Neuronal stem cell (in vitro differentiated cells): ENCODE measurements around the gene CYLD.

Experiments
- DNase-seq: peaks from one replicate; pipeline ENCODE4 v3.0.0-alpha.2; 2013; ENCODE audit warnings: low spot score
- H2AFZ ChIP-seq: one replicate; pipeline ENCODE4 v1.6.1; 2013; ENCODE audit warnings: mild to moderate bottlenecking, low read length, inconsistent platforms
- H2AK5ac ChIP-seq: 2 replicates; pipeline ENCODE4 v1.6.1; 2013; ENCODE audit warnings: low read depth, mild to moderate bottlenecking, inconsistent platforms, low read length, moderate library complexity, mixed read lengths
- H2BK120ac ChIP-seq: 2 replicates; pipeline ENCODE4 v1.6.1; 2013; ENCODE audit warnings: low read depth, mild to moderate bottlenecking, inconsistent platforms, low read length, moderate library complexity, mixed read lengths
- H2BK12ac ChIP-seq: one replicate; pipeline ENCODE4 v1.6.1; 2013; ENCODE audit warnings: low read length, inconsistent platforms
- H2BK15ac ChIP-seq: 2 replicates; pipeline ENCODE4 v1.6.1; 2013; ENCODE audit warnings: mild to moderate bottlenecking, low read length, inconsistent platforms, mixed read lengths
- H2BK5ac ChIP-seq: one replicate; pipeline ENCODE4 v1.6.1; 2013; ENCODE audit warnings: inconsistent platforms, mild to moderate bottlenecking, low read length, moderate library complexity
- H3K14ac ChIP-seq: one replicate; pipeline ENCODE4 v1.6.1; 2013; ENCODE audit warnings: low read length, inconsistent platforms
- H3K18ac ChIP-seq: 2 replicates; pipeline ENCODE4 v1.6.1; 2013; ENCODE audit warnings: low read length, inconsistent platforms
- H3K23ac ChIP-seq: 2 replicates; pipeline ENCODE4 v1.6.1; 2013; ENCODE audit warnings: low read depth, mild to moderate bottlenecking, mixed read lengths, low read length, inconsistent platforms; ENCODE audit not compliant: poor library complexity
- H3K27ac ChIP-seq: replicated peaks from 3 replicates; pipeline ENCODE4 v1.5.1; 2013; ENCODE audit warnings: low read length, inconsistent platforms
- H3K27me3 ChIP-seq, 3 experiments: 2 replicates each; pipeline ENCODE4 v1.6.1; 2013; ENCODE audit warnings: low read length in 3 of 3, mild to moderate bottlenecking in 2 of 3, inconsistent platforms in 1 of 3, low read depth in 1 of 3, mixed read lengths in 1 of 3, moderate library complexity in 1 of 3; ENCODE audit not compliant: control insufficient read depth in 3 of 3, insufficient read depth in 3 of 3
- H3K36me3 ChIP-seq, 2 donors: replicated peaks in 1 of 2; 2 replicates each; pipeline ENCODE4 v1.6.1; 2013; ENCODE audit warnings: low read length in 2 of 2; ENCODE audit not compliant: control insufficient read depth in 2 of 2, insufficient read depth in 2 of 2
- H3K4ac ChIP-seq: 2 replicates; pipeline ENCODE4 v1.6.1; 2013; ENCODE audit warnings: inconsistent platforms, mild to moderate bottlenecking, low read length, moderate library complexity
- H3K4me1 ChIP-seq, 2 donors: 1 replicate in 1 of 2; 2 replicates in 1 of 2; pipeline ENCODE4 v1.6.1; 2013; ENCODE audit warnings: low read length in 2 of 2, low read depth in 1 of 2; ENCODE audit not compliant: control insufficient read depth in 2 of 2, insufficient read depth in 1 of 2
- H3K4me2 ChIP-seq: one replicate; pipeline ENCODE4 v1.6.1; 2013; ENCODE audit warnings: mild to moderate bottlenecking, low read length, inconsistent platforms; ENCODE audit not compliant: insufficient read depth, poor library complexity, severe bottlenecking
- H3K4me3 ChIP-seq, 2 donors: 2 replicates each; pipeline ENCODE4 v1.5.1; 2013; ENCODE audit warnings: low read length in 2 of 2, mild to moderate bottlenecking in 2 of 2, inconsistent platforms in 1 of 2, moderate library complexity in 1 of 2
- H3K79me1 ChIP-seq: one replicate; pipeline ENCODE4 v1.6.1; 2013; ENCODE audit warnings: low read depth, mild to moderate bottlenecking, inconsistent platforms, low read length, moderate library complexity
- H3K9ac ChIP-seq: one replicate; pipeline ENCODE4 v1.6.1; 2013; ENCODE audit warnings: mild to moderate bottlenecking, low read depth, low read length, inconsistent platforms; ENCODE audit not compliant: poor library complexity
- H3K9me3 ChIP-seq, 2 donors: replicated peaks in 1 of 2; 2 replicates each; pipeline versions ENCODE3 to v1.6.1; 2013; ENCODE audit warnings: low read length in 2 of 2, mild to moderate bottlenecking in 2 of 2, inconsistent platforms in 1 of 2, low read depth in 1 of 2, mixed read lengths in 1 of 2, moderate library complexity in 1 of 2; ENCODE audit not compliant: control insufficient read depth in 2 of 2, insufficient read depth in 1 of 2
- H4K8ac ChIP-seq: one replicate; pipeline ENCODE4 v1.6.1; 2013; ENCODE audit warnings: low read depth, mild to moderate bottlenecking, inconsistent platforms, low read length, moderate library complexity
- H4K91ac ChIP-seq: one replicate; pipeline ENCODE4 v1.6.1; 2013; ENCODE audit warnings: low read length, low read depth, mild to moderate bottlenecking, inconsistent platforms; ENCODE audit not compliant: poor library complexity
- WGBS, 2 donors: extraction: QIAGEN DNeasy Blood & Tissue Kit; methylation state at CpG; one replicate each; pipeline ENCODE4 v1.1.7; 2013; ENCODE audit warnings: missing lambda C conversion rate in 2 of 2, mixed read lengths in 1 of 2; ENCODE audit not compliant: insufficient read length in 2 of 2, insufficient replicate concordance in 1 of 2; ENCODE audit errors: extremely low coverage in 2 of 2; 5-methylcytosine and 5-hydroxymethylcytosine counted together

Gene CYLD

DNA sequence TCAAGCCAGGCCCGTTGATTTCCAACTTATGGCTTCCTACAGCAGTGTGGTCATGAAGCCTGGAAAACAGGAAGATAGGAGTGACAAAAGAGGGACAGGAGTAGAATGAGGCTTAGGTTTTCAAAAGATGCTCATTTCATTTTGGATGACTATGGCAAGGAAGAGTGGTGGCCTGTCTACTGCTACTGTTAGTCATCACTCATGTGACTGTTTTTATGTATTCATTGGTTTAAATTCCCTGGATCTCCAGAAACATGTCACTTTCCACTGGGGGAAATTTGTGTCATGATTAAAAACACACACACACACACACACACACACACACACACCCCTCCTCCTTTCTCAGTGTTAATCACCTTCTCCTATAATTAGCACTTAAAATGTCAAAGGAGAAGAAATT is 1.1 kb upstream of the CYLD start:
- Histone ChIP-seq H3K79me1 (no peaks in the 10 kb centered on the region), H3K18ac (no peak overlapping the region), H4K91ac (no peak overlapping the region), H2BK5ac (no peak overlapping the region), H3K14ac (no peak overlapping the region), H2AFZ (no peak overlapping the region), H2AK5ac (no peak overlapping the region), H3K9ac (no peak overlapping the region), H3K4me2 (no peak overlapping the region), H2BK12ac (no peak overlapping the region), H3K36me3 (peaks cover 0 to 4% of the 10 kb centered on the region in 2 donors), H3K9me3 (no peaks in the 10 kb centered on the region), H2BK15ac (no peak overlapping the region), H3K4me3 (no peak overlapping the region), H3K27ac (no peak overlapping the region), H3K4me1 (peaks cover 3 to 4% of the 10 kb centered on the region in 2 donors), H4K8ac (no peak overlapping the region), H3K27me3 (peaks cover 0 to 28% (median 0%) of the 10 kb centered on the region in 3 experiments), H3K23ac (no peak overlapping the region), H3K4ac (no peak overlapping the region), H2BK120ac (no peak overlapping the region)
- no peak for DNase-seq
- no CpG with 5 or more reads among the region's 1 CpG for WGBS, 2 donors

GRCh38 chr16:50741225-50741780 is 583 bp upstream of the CYLD start:
- Histone ChIP-seq H2AK5ac (no peak overlapping the region), H4K91ac (no peak overlapping the region), H3K23ac (no peak overlapping the region), H3K79me1 (no peaks in the 10 kb centered on the region), H3K14ac (no peak overlapping the region), H2BK5ac (no peak overlapping the region), H4K8ac (no peak overlapping the region), H2BK120ac (no peak overlapping the region), H3K27ac (no peak overlapping the region), H2AFZ (peak overlapping the region; percentile 80), H3K27me3 (peaks cover 0 to 23% (median 0%) of the 10 kb centered on the region in 3 experiments), H3K9ac (no peak overlapping the region), H2BK12ac (no peak overlapping the region), H3K4me3 (peak overlapping the region; percentile 31 to 43), H3K9me3 (no peaks in the 10 kb centered on the region), H3K36me3 (peaks cover 0 to 5% of the 10 kb centered on the region in 2 donors), H2BK15ac (no peak overlapping the region), H3K4me1 (peaks cover 3 to 4% of the 10 kb centered on the region in 2 donors), H3K4ac (no peak overlapping the region), H3K4me2 (peak overlapping the region; percentile 63), H3K18ac (no peak overlapping the region)
- no CpG with 5 or more reads among the region's 21 CpGs for WGBS, 2 donors
- DNase-seq = no peak

DNA sequence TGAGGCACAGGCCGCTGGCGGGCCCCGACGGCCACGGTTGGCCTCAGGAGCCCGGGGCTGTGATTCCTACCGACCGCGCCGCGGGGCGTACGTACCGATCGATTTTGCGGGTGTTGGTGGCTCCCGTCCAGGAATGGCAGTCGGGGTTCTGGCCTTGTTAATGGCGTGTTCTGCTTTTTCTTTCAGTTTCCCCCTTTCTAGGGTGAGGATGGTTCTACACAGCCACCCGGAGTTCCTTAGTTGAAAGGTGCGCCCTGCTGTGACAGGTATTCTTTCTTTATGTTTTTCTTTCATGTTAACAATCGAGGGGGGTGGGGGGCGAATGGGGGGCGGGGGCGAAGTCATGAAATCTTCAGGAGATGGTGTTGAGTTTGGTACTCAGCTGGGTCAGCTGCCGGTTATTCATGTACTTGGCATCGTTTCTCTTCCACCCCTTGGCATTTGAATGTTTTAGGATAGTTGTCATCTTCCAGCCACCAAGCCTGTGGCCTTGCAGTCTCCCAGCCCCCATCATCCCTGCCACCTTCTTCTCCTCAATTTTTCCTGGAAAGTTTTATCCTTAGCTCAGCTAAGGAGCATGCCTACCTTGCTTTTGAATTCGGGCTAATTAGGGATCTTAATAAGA is 802 bp downstream of the CYLD start:
- no peak overlapping the region for H4K8ac ChIP-seq
- no peak overlapping the region for H2BK5ac ChIP-seq
- WGBS, 2 donors = no CpG with 5 or more reads among the region's 28 CpGs
- H3K4me1 ChIP-seq = peaks cover 3 to 8% of the 10 kb centered on the region in 2 donors
- no peaks in the 10 kb centered on the region for H3K79me1 ChIP-seq
- no peak for DNase-seq
- peaks cover 0 to 5% of the 10 kb centered on the region in 2 donors for H3K36me3 ChIP-seq
- H4K91ac ChIP-seq = no peak overlapping the region
- H2BK15ac ChIP-seq = no peak overlapping the region
- no peaks in the 10 kb centered on the region for H3K9me3 ChIP-seq
- no peak overlapping the region for H3K27ac ChIP-seq
- H3K14ac ChIP-seq = no peak overlapping the region
- H3K4ac ChIP-seq = no peak overlapping the region
- peak overlapping the region; percentile 7 for H3K9ac ChIP-seq
- H2BK12ac ChIP-seq = no peak overlapping the region
- peak overlapping the region; percentile 29 for H3K18ac ChIP-seq
- no peak overlapping the region for H2AK5ac ChIP-seq
- H3K4me3 ChIP-seq = peak overlapping the region; percentile 62 to 88
- peak overlapping the region; percentile 72 for H3K4me2 ChIP-seq
- peaks cover 0 to 12% (median 0%) of the 10 kb centered on the region in 3 experiments for H3K27me3 ChIP-seq
- no peak overlapping the region for H3K23ac ChIP-seq
- H2AFZ ChIP-seq = peak overlapping the region; percentile 90
- H2BK120ac ChIP-seq = no peak overlapping the region

DNA sequence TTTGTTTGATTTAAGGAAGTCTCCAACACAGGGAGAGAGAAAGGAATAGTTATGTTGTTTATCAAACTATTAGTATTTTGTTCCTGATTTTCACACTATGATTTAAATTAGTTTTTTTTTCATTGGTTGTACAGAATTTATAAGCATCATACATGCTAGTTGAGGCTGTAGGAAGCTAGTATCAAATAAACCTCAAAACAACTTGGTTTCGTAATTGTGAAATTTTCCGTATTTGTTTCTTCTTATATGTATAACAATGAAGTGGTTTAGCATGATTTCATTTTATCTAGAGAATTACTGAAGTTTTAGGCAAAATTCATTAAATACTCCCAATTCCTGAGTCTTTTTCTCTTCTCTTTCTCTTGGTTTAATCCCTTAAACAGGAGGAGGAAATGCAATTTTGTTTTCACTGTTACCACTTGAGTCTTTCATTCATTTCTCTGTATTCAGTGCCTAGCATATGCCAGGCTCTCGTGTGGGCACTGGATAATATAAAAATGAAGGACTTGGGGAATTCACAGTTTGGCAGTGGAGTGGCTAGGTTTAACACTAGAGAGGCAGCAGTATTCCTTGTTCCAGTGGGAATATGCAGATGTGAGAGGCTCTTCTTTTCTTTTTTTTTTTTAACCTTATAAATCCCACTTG is 1.8 kb downstream of the CYLD start:
- Histone ChIP-seq H2AFZ (no peak overlapping the region), H3K36me3 (peaks cover 0 to 5% of the 10 kb centered on the region in 2 donors), H2BK15ac (no peak overlapping the region), H3K4me3 (no peak overlapping the region), H3K14ac (no peak overlapping the region), H3K27ac (no peak overlapping the region), H4K8ac (no peak overlapping the region), H3K4ac (no peak overlapping the region), H3K9me3 (no peaks in the 10 kb centered on the region), H3K23ac (no peak overlapping the region), H2BK5ac (no peak overlapping the region), H2AK5ac (no peak overlapping the region), H3K18ac (no peak overlapping the region), H3K9ac (no peak overlapping the region), H3K27me3 (peaks cover 0 to 6% (median 0%) of the 10 kb centered on the region in 3 experiments), H3K79me1 (no peaks in the 10 kb centered on the region), H2BK120ac (no peak overlapping the region), H4K91ac (no peak overlapping the region), H3K4me1 (peaks cover 3 to 8% of the 10 kb centered on the region in 2 donors), H2BK12ac (no peak overlapping the region), H3K4me2 (no peak overlapping the region)
- DNase-seq = no peak
- no CpG with 5 or more reads among the region's 3 CpGs for WGBS, 2 donors
